GM18502 (cell line): ENCODE measurements around the gene ABHD13.

ENCODE experiments used
- ATAC-seq: cut with Tn5 transposase; IDR thresholded peaks from one replicate; pipeline ENCODE4 v1.9.1; 2021; ENCODE audit warnings: mild to moderate bottlenecking; ENCODE audit not compliant: unreplicated experiment, poor library complexity

Gene ABHD13

DNA sequence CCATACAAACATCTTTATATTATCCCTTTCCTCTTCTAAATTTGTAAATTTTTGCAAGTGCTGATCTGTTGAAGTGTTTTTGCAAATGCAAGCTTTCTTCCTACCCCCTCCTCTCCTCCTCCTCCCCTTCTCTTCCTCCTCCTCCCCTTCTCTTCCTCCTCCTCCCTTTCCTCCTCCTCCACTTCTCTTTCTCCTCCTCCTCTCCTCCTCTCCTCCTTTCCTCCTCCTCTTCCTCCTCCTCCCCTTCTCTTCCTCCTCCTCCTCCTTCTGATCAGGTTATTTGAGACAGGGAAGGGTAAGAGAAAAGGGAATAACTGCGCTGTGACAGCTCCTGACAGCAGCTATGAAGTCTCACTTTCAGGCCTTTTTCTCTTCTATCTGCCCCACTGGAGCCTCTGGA, 60.3 kb downstream of the ABHD13 start:
- no peak for ATAC-seq

DNA sequence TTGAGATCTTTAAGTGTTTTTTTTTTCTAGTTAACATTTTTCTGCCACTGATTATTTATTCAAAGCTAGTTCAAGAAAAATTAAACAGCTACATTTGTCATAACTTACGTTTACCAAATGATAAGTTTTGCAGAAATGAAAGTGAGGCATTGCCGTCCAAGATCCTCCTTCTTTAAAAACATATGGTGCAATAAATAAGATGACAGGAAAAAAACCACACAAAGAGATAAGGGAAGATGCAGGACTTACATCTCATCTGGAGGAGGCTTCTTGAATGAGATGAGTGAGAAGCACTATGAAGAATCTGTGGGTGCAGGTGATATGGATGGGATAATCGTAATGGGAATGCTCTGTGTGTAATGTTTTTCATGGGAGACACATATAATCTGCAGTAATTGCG, 63.7 kb downstream of the ABHD13 start:
- ATAC-seq, result no peak

DNA sequence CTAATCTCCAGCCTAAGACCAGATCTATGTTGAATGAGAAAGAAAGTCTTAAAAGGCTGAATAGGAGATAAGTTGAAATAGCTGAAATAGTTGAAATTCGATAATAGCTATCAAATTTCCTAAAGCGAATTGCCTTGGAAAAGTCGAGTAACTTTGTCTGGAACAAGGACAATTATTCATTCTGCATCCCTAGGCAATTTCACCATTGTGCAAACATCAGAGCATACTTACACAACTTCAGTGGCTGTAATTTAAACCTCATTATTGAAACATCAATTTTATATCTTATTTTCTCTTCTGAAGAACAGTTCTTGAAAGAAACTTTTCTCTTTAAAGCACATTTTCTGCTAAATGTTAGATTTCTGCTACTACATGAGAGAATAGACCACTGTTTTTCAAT, 64.9 kb downstream of the ABHD13 start:
- no peak for ATAC-seq
